NT2/D1 (cell line): Measurements from ENCODE around the gene HSPG2.

Experiments used
- DNase-seq: peaks from one replicate; pipeline ENCODE4 v3.0.0-alpha.2; 2011; ENCODE audit warnings: low read depth, low spot score
- H3K27me3 ChIP-seq: 2 replicates; pipeline ENCODE4 v1.6.0; 2011; ENCODE audit warnings: mild to moderate bottlenecking; ENCODE audit not compliant: insufficient read length, insufficient read depth
- H3K36me3 ChIP-seq: 2 replicates; pipeline ENCODE4 v1.6.1; 2011; ENCODE audit warnings: mild to moderate bottlenecking, low read length, mixed read lengths; ENCODE audit not compliant: insufficient read depth, insufficient read length
- H3K4me1 ChIP-seq: 2 replicates; pipeline ENCODE4 v1.5.1; 2011; ENCODE audit not compliant: insufficient read depth, insufficient read length
- H3K4me3 ChIP-seq: 2 replicates; pipeline ENCODE4 v1.5.1; 2011; ENCODE audit warnings: low read depth; ENCODE audit not compliant: insufficient read length
- H3K9ac ChIP-seq: 2 replicates; pipeline ENCODE4 v1.6.0; 2011; ENCODE audit warnings: low read depth; ENCODE audit not compliant: insufficient read length
- H3K9me3 ChIP-seq: 2 replicates; pipeline ENCODE4 v1.5.1; 2011; ENCODE audit warnings: mild to moderate bottlenecking, low read length; ENCODE audit not compliant: insufficient read depth
- SUZ12 ChIP-seq: IDR thresholded peaks from 2 replicates; pipeline ENCODE4 v1.6.1; 2011; ENCODE audit not compliant: insufficient read length, insufficient read depth; ENCODE audit errors: extremely low read depth
- YY1 ChIP-seq: IDR thresholded peaks from 2 replicates; pipeline ENCODE4 v1.6.1; 2011; ENCODE audit not compliant: insufficient read length, insufficient read depth
- ZNF274 ChIP-seq: IDR thresholded peaks from 2 replicates; pipeline ENCODE4 v1.6.1; 2011; ENCODE audit warnings: mild to moderate bottlenecking, low read depth, low read length

Gene HSPG2

GRCh38 chr1:21900766-21901472 lies 36.2 kb downstream of the HSPG2 start:
- no peak for DNase-seq
- no peak for TF ChIP-seq ZNF274
- TF ChIP-seq YY1: no peak
- no peak for TF ChIP-seq SUZ12
- H3K9ac ChIP-seq: no peak overlapping the region

GRCh38 chr1:21899987-21900386 lies 37.1 kb downstream of the HSPG2 start:
- no peak overlapping the region for H3K4me3 ChIP-seq
- H3K27me3 ChIP-seq: no peaks in the 10 kb centered on the region
- H3K36me3 ChIP-seq: peaks cover 42% of the 10 kb centered on the region
- no peak for DNase-seq
- no peak overlapping the region for H3K9ac ChIP-seq
- no peak for TF ChIP-seq YY1
- TF ChIP-seq ZNF274: no peak
- TF ChIP-seq SUZ12: no peak
- peaks cover 31% of the 10 kb centered on the region for H3K4me1 ChIP-seq
- no peaks in the 10 kb centered on the region for H3K9me3 ChIP-seq

More at GRCh38 chr1:21900766-21901472, 36.2 kb downstream of the HSPG2 start:
- Histone ChIP-seq H3K4me1 (peaks cover 29% of the 10 kb centered on the region), H3K4me3 (no peak overlapping the region), H3K9me3 (no peaks in the 10 kb centered on the region), H3K36me3 (peaks cover 33% of the 10 kb centered on the region), H3K27me3 (no peaks in the 10 kb centered on the region)

GRCh38 chr1:21899267-21899810 lies 37.8 kb downstream of the HSPG2 start:
- Histone ChIP-seq H3K36me3 (peaks cover 42% of the 10 kb centered on the region), H3K9me3 (no peaks in the 10 kb centered on the region), H3K9ac (no peak overlapping the region), H3K4me1 (peaks cover 31% of the 10 kb centered on the region), H3K4me3 (no peak overlapping the region), H3K27me3 (no peaks in the 10 kb centered on the region)
- TF ChIP-seq SUZ12 (no peak), YY1 (no peak), ZNF274 (no peak)
- no peak for DNase-seq

GRCh38 chr1:21898326-21899200 lies 38.5 kb downstream of the HSPG2 start:
- H3K27me3 ChIP-seq: no peaks in the 10 kb centered on the region
- no peaks in the 10 kb centered on the region for H3K9me3 ChIP-seq
- DNase-seq: no peak
- peaks cover 36% of the 10 kb centered on the region for H3K4me1 ChIP-seq
- no peak for TF ChIP-seq YY1
- TF ChIP-seq SUZ12: no peak
- TF ChIP-seq ZNF274: no peak
- H3K4me3 ChIP-seq: no peak overlapping the region
- no peak overlapping the region for H3K9ac ChIP-seq
- H3K36me3 ChIP-seq: peaks cover 44% of the 10 kb centered on the region

- no peak overlapping the region for H3K4me3 ChIP-seq
- H3K9ac ChIP-seq: no peak overlapping the region
- H3K4me1 ChIP-seq: peaks cover 36% of the 10 kb centered on the region
- H3K27me3 ChIP-seq: no peaks in the 10 kb centered on the region
- peaks cover 50% of the 10 kb centered on the region for H3K36me3 ChIP-seq
- DNase-seq: no peak
- TF ChIP-seq SUZ12: no peak
- TF ChIP-seq YY1: no peak
- no peak for TF ChIP-seq ZNF274
- H3K9me3 ChIP-seq: no peaks in the 10 kb centered on the region
Measured at GRCh38 chr1:21897844-21898243, 39.3 kb downstream of the HSPG2 start.

- TF ChIP-seq YY1 (no peak), SUZ12 (no peak), ZNF274 (no peak)
- no peaks in the 10 kb centered on the region for H3K9me3 ChIP-seq
- no peak overlapping the region for H3K4me3 ChIP-seq
- H3K4me1 ChIP-seq: peaks cover 32% of the 10 kb centered on the region
- no peaks in the 10 kb centered on the region for H3K27me3 ChIP-seq
- no peak overlapping the region for H3K9ac ChIP-seq
- H3K36me3 ChIP-seq: peaks cover 49% of the 10 kb centered on the region
- no peak for DNase-seq
Measured at GRCh38 chr1:21896652-21897532, 40.2 kb downstream of the HSPG2 start.

GRCh38 chr1:21896026-21896425 lies 41.1 kb downstream of the HSPG2 start:
- no peaks in the 10 kb centered on the region for H3K27me3 ChIP-seq
- no peak overlapping the region for H3K4me3 ChIP-seq
- no peaks in the 10 kb centered on the region for H3K9me3 ChIP-seq
- no peak overlapping the region for H3K9ac ChIP-seq
- no peak for TF ChIP-seq ZNF274
- no peak for TF ChIP-seq SUZ12
- TF ChIP-seq YY1: no peak
- peaks cover 25% of the 10 kb centered on the region for H3K4me1 ChIP-seq
- no peak for DNase-seq
- H3K36me3 ChIP-seq: peaks cover 58% of the 10 kb centered on the region
